Nephron progenitor cell (in vitro differentiated cells): ENCODE measurements around the gene KIF1A.
"Not testable (repeated sequence)": the region's sequence is repeated elsewhere in the genome, so short reads cannot be mapped to it uniquely, and the experiment has no call there.

Source experiments
- DNase-seq: peaks from one replicate; pipeline ENCODE4 v3.0.0; 2021
- H3K27ac Mint-ChIP-seq: 2 replicates; pipeline ENCODE4 v1.8.0; 2021; ENCODE audit warnings: mild to moderate bottlenecking, moderate library complexity, mixed read lengths
- H3K27me3 Mint-ChIP-seq: 2 replicates; pipeline ENCODE4 v1.8.0; 2021; ENCODE audit warnings: mild to moderate bottlenecking, low read depth, mixed read lengths; ENCODE audit not compliant: poor library complexity
- H3K36me3 Mint-ChIP-seq: 2 replicates; pipeline ENCODE4 v1.8.0; 2021; ENCODE audit warnings: low read depth, mixed read lengths
- H3K4me1 Mint-ChIP-seq: 2 replicates; pipeline ENCODE4 v1.8.0; 2021; ENCODE audit warnings: mixed read lengths
- H3K4me3 Mint-ChIP-seq: 2 replicates; pipeline ENCODE4 v1.8.0; 2021; ENCODE audit warnings: mild to moderate bottlenecking, moderate library complexity, mixed read lengths
- H3K9me3 Mint-ChIP-seq: 2 replicates; pipeline ENCODE4 v1.8.0; 2021; ENCODE audit warnings: mild to moderate bottlenecking, moderate library complexity, mixed read lengths
- TF ChIP-seq, protein P1 (sequence below): fragments of 200-600 bp; sonication (generic); IDR thresholded peaks from 2 replicates; pipeline ENCODE4 v1.5.0; 2021; ENCODE audit warnings: antibody characterized with exemption

KIF1A gene

DNA sequence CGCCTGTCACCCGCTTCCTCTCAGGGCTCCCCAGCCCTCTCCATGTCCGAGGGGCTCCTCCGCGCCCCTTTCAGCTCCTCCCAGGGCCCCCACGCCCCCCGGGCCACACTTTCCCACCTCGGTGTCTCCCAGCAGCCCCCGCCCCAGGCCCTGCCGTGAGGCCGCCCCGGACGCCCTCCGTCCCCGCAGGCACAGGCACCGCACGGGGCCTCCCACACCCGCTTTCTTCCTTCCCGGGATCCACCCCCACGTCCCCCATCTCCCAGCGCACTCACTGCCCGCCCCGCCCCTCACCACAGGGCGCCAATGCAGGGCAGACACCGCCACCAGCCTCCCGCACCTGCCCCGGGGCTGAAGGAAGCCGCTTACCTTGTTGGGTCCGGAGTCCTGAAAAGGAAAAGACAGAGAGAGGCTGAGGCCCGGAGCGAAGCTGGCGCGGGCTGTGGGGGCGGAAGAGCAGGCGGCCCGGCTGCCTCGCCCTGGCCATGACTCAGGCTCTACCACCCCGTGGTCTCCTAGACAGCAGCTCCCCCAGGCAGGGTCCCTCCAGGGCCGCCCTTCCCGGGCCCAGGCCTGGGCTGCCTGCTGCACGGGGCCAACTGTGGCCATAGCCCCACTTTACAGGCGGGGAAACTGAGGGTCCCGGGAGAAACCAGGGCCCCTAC is 37.7 kb downstream of the KIF1A start:
- H3K27ac Mint-ChIP-seq = no peak overlapping the region
- no peaks in the 10 kb centered on the region for H3K4me1 Mint-ChIP-seq
- no peak for DNase-seq
- H3K27me3 Mint-ChIP-seq = peaks cover 3% of the 10 kb centered on the region
- H3K36me3 Mint-ChIP-seq = no peaks in the 10 kb centered on the region
- H3K9me3 Mint-ChIP-seq = no peaks in the 10 kb centered on the region
- H3K4me3 Mint-ChIP-seq = no peak overlapping the region
- TF ChIP-seq, protein P1, sequence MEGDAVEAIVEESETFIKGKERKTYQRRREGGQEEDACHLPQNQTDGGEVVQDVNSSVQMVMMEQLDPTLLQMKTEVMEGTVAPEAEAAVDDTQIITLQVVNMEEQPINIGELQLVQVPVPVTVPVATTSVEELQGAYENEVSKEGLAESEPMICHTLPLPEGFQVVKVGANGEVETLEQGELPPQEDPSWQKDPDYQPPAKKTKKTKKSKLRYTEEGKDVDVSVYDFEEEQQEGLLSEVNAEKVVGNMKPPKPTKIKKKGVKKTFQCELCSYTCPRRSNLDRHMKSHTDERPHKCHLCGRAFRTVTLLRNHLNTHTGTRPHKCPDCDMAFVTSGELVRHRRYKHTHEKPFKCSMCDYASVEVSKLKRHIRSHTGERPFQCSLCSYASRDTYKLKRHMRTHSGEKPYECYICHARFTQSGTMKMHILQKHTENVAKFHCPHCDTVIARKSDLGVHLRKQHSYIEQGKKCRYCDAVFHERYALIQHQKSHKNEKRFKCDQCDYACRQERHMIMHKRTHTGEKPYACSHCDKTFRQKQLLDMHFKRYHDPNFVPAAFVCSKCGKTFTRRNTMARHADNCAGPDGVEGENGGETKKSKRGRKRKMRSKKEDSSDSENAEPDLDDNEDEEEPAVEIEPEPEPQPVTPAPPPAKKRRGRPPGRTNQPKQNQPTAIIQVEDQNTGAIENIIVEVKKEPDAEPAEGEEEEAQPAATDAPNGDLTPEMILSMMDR = no peak

DNA sequence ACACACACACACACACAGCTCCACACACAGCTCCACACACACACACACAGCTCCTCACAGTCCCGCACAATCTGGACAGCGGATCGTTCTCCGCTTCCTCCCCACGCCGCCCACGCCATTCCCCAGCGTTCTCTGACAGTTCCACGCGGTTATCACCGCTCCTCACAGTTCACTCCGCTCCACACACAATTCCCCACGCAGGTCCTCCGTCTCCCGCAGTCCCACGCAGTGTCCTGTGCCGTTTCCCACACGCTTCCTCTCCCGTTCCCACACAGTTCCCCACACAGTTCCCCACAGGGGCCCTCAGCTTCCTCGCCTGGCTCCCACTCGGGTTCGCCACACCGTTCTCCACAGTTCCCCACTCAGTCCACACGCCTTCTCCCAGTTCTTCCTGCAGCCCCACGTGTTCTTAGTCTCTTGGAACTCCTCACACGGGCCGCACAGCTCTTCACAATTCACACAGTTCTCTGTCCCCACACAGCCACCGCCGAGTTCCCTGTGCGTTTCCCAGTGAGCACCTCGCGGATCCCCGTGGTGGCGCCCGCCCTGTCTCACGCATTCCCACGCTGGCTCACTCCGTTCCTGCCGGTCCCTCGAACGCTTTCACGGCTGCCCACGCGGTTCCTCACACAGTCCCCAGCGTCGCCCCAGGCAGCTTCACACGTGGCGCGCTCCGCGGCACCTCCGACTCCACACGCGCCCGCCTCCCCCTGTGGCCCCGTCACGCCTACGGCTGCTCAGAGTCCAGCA is 38.4 kb downstream of the KIF1A start:
- no peaks in the 10 kb centered on the region for H3K9me3 Mint-ChIP-seq
- TF ChIP-seq, protein P1 = no peak
- H3K27me3 Mint-ChIP-seq = peaks cover 3% of the 10 kb centered on the region
- no peak for DNase-seq
- H3K27ac Mint-ChIP-seq = no peak overlapping the region
- peaks cover under 1% of the 10 kb centered on the region for H3K4me1 Mint-ChIP-seq
- H3K4me3 Mint-ChIP-seq = no peak overlapping the region
- no peaks in the 10 kb centered on the region for H3K36me3 Mint-ChIP-seq

DNA sequence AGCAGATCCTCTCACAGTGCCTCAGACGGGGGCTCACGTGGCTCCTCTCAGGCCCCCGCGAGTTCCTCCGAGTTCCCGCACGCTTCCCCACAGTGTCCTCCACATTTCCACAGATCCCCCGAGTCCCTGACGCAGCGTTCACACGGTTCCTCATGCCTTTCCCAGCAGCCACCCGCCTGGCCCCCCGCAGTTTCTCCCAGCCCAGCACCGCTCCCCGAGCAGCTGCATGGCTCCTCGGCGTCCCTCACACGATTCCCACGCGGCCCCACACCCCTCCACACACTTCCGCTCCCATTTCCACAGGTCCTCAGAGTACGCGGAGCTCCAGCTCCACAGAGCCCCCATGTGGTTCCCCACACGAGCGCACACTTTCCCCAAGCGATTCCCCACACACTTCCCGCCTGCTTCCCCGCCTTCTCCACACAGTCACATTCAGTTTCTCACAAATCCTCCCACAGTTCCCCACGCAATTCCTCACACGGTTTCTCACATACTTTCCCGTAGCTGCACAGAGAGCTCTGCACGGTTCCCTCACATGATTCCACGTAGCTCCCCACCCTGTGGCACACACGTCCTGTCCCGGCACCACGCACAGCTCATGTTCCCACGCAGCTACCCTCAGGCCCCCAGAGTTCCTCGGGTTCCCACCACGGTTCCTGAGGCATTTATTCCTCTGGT is 39.9 kb downstream of the KIF1A start:
- Mint-ChIP-seq H3K4me1 (peaks cover 15% of the 10 kb centered on the region), H3K27me3 (peaks cover 3% of the 10 kb centered on the region), H3K27ac (no peak overlapping the region), H3K4me3 (no peak overlapping the region), H3K36me3 (no peaks in the 10 kb centered on the region), H3K9me3 (no peaks in the 10 kb centered on the region)
- no peak for DNase-seq
- TF ChIP-seq, protein P1 = no peak

DNA sequence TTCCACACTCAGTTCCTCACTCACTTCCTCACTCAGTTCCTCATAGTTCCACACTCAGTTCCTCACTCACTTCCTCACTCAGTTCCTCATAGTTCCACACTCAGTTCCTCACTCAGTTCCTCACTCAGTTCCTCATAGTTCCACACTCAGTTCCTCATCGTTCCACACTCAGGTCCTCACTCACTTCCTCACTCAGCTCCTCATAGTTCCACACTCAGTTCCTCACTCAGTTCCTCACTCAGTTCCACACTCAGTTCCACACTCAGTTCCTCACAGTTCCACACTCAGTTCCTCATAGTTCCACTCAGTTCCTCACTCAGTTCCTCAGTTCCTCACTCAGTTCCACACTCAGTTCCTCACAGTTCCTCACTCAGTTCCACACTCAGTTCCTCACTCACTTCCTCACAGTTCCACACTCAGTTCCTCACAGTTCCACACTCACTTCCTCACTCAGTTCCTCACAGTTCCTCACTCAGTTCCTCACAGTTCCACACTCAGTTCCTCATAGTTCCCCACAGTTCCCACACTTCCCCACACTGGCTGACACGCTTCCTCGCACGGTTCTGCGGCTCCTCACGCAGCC is 40.7 kb downstream of the KIF1A start:
- not testable (repeated sequence) for H3K36me3 Mint-ChIP-seq, H3K4me3 Mint-ChIP-seq, H3K27ac Mint-ChIP-seq, H3K9me3 Mint-ChIP-seq, H3K27me3 Mint-ChIP-seq, DNase-seq
- peaks cover 21% of the 10 kb centered on the region for H3K4me1 Mint-ChIP-seq

DNA sequence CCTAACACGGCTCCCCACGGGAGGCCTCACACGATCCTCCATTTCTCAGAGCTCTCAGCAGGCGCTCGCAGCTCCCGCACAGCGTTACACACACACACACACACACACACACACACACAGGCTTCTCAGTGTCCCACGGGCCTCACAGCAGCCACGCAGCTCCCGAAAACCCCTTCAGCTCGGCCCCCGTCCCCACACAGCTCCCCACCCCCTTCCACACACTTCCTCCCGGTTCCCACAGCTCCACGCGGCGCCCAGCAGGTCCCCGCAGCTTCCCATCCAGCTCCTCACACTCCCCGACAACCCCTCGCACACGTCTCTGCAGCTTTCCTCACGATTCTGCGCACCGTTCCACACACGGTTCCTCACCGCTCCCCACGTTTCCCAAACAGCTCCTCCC is 41.6 kb downstream of the KIF1A start:
- Mint-ChIP-seq H3K36me3 (no peaks in the 10 kb centered on the region), H3K4me1 (peaks cover 21% of the 10 kb centered on the region), H3K4me3 (no peak overlapping the region), H3K27me3 (peaks cover 4% of the 10 kb centered on the region), H3K27ac (no peak overlapping the region), H3K9me3 (no peaks in the 10 kb centered on the region)
- TF ChIP-seq, protein P1 = no peak
- DNase-seq = no peak
